Duodenal mucosa (tissue), 2 donors: Measurements from ENCODE around the gene PLPP7.
"Not testable (repeated sequence)": the region's sequence is repeated elsewhere in the genome, so short reads cannot be mapped to it uniquely, and the experiment has no call there.

ENCODE experiments used
- H3K27ac ChIP-seq: one replicate; pipeline ENCODE4 v1.7.0; 2013; ENCODE audit warnings: low read depth, low read length
- H3K27me3 ChIP-seq, 2 donors: one replicate each; pipeline ENCODE4 v1.7.0; 2013; ENCODE audit warnings: low read length in 2 of 2, control low read depth in 1 of 2; ENCODE audit not compliant: insufficient read depth in 2 of 2, control insufficient read depth in 1 of 2
- H3K36me3 ChIP-seq, 2 donors: one replicate each; pipeline ENCODE4 v1.7.0; 2013; ENCODE audit warnings: low read length in 2 of 2, control low read depth in 1 of 2; ENCODE audit not compliant: insufficient read depth in 2 of 2, control insufficient read depth in 1 of 2
- H3K4me1 ChIP-seq, 2 donors: one replicate each; pipeline ENCODE4 v1.7.0; 2013; ENCODE audit warnings: low read length in 2 of 2, control low read depth in 1 of 2; ENCODE audit not compliant: insufficient read depth in 2 of 2, control insufficient read depth in 1 of 2
- H3K4me3 ChIP-seq, 2 donors: one replicate each; pipeline ENCODE4 v1.7.0; 2013; ENCODE audit warnings: low read length in 2 of 2, low read depth in 1 of 2
- H3K9ac ChIP-seq, 2 donors: one replicate each; pipeline ENCODE4 v1.7.0; 2013; ENCODE audit warnings: low read length in 2 of 2, low read depth in 1 of 2
- H3K9me3 ChIP-seq, 2 donors: one replicate each; pipeline ENCODE4 v1.7.0; 2013; ENCODE audit warnings: low read length in 2 of 2, control low read depth in 1 of 2; ENCODE audit not compliant: control insufficient read depth in 1 of 2

Gene PLPP7

DNA sequence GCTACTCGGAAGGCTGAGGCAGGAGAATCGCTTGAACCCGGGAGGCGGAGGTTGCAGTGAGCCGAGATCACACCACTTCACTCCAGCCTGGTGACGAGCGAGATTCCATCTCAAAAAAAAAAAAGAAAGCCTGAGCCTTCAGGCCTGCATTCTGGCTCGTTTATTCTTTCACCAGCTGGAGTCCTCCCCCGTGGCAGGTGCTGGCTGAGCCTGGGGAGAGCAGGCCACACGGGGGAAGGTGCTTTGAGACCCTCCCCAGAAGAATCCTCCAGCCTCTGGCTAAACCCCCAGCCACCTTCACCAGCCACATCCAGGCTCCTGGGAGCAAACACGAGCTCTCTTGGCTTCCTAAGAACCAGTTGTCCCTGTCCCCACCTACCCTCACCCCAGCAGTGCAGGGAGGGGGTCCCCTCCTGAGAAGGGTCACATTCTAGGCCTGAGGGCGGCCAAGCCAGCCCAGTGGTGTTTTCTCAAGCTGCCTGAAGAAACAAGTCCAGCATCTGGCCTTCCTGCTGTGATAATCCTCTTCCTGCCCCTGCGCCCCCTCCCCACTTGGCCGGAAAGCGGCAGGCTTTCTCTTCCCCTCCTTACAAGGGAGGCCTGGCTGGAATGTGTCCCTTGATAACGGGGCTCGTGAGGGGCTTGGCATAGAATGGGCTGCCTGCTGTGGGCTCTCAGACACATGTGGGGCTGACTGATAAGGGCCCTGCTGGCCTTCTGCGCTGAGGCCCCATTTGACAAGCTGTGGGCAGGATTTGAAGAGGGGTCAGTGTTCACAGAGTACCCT is 41.5 kb downstream of the PLPP7 start:
- Histone ChIP-seq H3K9me3 (no peaks in the 10 kb centered on the region), H3K4me3 (no peak overlapping the region), H3K27ac (no peak overlapping the region), H3K9ac (no peak overlapping the region), H3K27me3 (no peaks in the 10 kb centered on the region), H3K4me1 (no peaks in the 10 kb centered on the region), H3K36me3 (no peaks in the 10 kb centered on the region)

DNA sequence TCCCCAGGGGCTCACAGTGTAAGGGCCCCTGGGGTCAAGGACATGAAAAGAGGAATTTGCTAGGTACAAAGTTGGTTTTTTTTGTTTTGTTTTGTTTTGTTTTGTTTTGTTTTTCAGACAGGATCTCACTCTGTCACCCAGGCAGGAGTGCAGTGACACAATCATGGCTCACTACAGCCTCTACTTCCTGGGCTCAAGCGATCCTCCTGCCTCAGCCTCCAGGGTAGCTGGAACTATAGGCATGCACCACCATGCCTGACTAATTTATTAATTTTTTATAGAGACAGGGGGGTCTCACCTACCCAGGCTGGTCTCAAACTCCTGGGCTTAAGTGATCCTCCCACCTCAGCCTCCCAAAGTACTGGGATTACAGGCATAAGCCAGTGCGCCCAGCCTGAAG is 42.5 kb downstream of the PLPP7 start:
- H3K9me3 ChIP-seq, H3K9ac ChIP-seq, H3K36me3 ChIP-seq, H3K4me1 ChIP-seq, H3K4me3 ChIP-seq, H3K27me3 ChIP-seq, H3K27ac ChIP-seq: not testable (repeated sequence)

GRCh38 chr9:131333771-131334628 is 44.5 kb downstream of the PLPP7 start:
- Histone ChIP-seq H3K9me3 (no peaks in the 10 kb centered on the region), H3K27ac (no peak overlapping the region), H3K4me3 (no peak overlapping the region), H3K27me3 (no peaks in the 10 kb centered on the region), H3K36me3 (no peaks in the 10 kb centered on the region), H3K4me1 (no peaks in the 10 kb centered on the region), H3K9ac (no peak overlapping the region)

- Histone ChIP-seq H3K9ac (no peak overlapping the region), H3K36me3 (no peaks in the 10 kb centered on the region), H3K9me3 (no peaks in the 10 kb centered on the region), H3K4me1 (no peaks in the 10 kb centered on the region), H3K4me3 (no peak overlapping the region), H3K27me3 (no peaks in the 10 kb centered on the region), H3K27ac (no peak overlapping the region)
Observed at GRCh38 chr9:131334629-131335367, 45.3 kb downstream of the PLPP7 start.

- no peaks in the 10 kb centered on the region for H3K36me3 ChIP-seq
- no peaks in the 10 kb centered on the region for H3K4me1 ChIP-seq
- H3K9me3 ChIP-seq, result no peaks in the 10 kb centered on the region
- no peaks in the 10 kb centered on the region for H3K27me3 ChIP-seq
- no peak overlapping the region for H3K4me3 ChIP-seq
- no peak overlapping the region for H3K27ac ChIP-seq
- H3K9ac ChIP-seq, result no peak overlapping the region
Observed at GRCh38 chr9:131335368-131335755, 45.8 kb downstream of the PLPP7 start.

GRCh38 chr9:131337131-131337848 is 47.8 kb downstream of the PLPP7 start:
- Histone ChIP-seq H3K27ac (no peak overlapping the region), H3K27me3 (no peaks in the 10 kb centered on the region), H3K4me3 (no peak overlapping the region), H3K9ac (no peak overlapping the region), H3K36me3 (no peaks in the 10 kb centered on the region), H3K4me1 (no peaks in the 10 kb centered on the region), H3K9me3 (no peaks in the 10 kb centered on the region)

DNA sequence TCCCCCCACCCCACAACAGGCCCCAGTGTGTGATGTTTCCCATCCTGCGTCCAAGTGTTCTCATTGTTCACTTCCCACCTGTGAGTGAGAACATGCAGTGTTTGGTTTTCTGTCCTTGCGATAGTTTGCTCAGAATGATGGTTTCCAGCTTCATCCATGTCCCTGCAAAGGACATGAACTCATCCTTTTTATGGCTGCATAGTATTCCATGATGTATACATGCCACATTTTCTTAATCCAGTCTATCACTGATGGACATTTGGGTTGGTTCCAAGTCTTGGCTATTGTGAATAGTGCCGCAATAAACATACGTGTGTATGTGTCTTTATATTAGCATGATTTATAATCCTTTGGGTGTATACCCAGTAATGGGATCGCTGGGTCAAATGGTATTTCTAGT is 49.7 kb downstream of the PLPP7 start:
- not testable (repeated sequence) for H3K9me3 ChIP-seq

DNA sequence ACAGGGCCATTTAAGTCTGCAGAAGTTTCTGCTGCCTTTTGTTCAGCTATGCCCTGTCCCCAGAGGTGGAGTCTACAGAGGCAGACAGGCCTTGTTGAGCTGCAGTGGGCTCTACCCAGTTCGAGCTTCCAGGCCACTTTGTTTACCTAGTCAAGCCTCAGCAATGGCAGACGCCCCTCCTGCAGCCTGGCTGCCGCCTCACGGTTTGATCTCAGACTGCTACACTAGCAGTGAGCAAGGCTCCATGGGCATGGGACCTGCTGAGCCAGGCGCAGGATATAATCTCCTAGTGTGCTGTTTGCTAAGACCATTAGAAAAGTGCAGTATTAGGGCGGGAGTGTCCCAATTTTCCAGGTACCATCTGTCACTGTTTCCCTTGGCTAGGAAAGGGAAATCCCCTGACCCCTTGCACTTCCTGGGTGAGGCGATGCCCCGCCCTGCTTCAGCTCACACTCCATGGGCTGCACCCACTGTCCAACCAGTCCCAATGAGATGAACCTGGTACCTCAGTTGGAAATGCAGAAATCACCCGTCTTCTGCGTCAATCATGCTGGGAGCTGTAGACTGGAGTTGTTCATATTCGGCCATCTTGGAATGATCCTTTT is 55.5 kb downstream of the PLPP7 start:
- not testable (repeated sequence) for H3K9me3 ChIP-seq

More for the DNA sequence above, 49.7 kb downstream of the PLPP7 start:
- H3K27ac ChIP-seq, H3K4me1 ChIP-seq, H3K27me3 ChIP-seq, H3K4me3 ChIP-seq, H3K36me3 ChIP-seq, H3K9ac ChIP-seq: not testable (repeated sequence)

GRCh38 chr9:131346559-131346958 is 57.0 kb downstream of the PLPP7 start:
- Histone ChIP-seq H3K27ac (no peak overlapping the region), H3K4me1 (peaks cover 4 to 7% of the 10 kb centered on the region in 2 donors), H3K4me3 (no peak overlapping the region), H3K27me3 (no peaks in the 10 kb centered on the region), H3K36me3 (no peaks in the 10 kb centered on the region), H3K9ac (no peak overlapping the region), H3K9me3 (no peaks in the 10 kb centered on the region)

More for the DNA sequence above, 55.5 kb downstream of the PLPP7 start:
- H3K9ac ChIP-seq, H3K36me3 ChIP-seq, H3K4me1 ChIP-seq, H3K27ac ChIP-seq, H3K27me3 ChIP-seq, H3K4me3 ChIP-seq: not testable (repeated sequence)
